ENCODE data around the gene IGSF11. TPM values are rescaled to one million over a fixed set of nuclear protein-coding genes. Genes with fewer than 3 reads are reported as not detected.

The IGSF11 gene
- total and polyA plus RNA-seq, 10 donors = 0.05 to 1.1 (median 0.31) TPM; not detected in 4

- no peak overlapping the region for H3K4me3 ChIP-seq
- DNase-seq = no peak
- no peaks in the 10 kb centered on the region for H3K36me3 ChIP-seq
- 64 to 77% (median 70%) methylated on average over 5 of the region's 5 CpGs for WGBS, 5 donors
- peaks cover 0 to 5% (median 0%) of the 10 kb centered on the region in 8 donors for H3K9me3 ChIP-seq
- H3K27me3 ChIP-seq (replicated peaks in 1 of 7) = no peaks in the 10 kb centered on the region
- TF ChIP-seq CTCF (IDR thresholded peaks at IDR 0.05 in 8 of 11, conservative IDR thresholded peaks at IDR 0.05 in 3 of 11) = no peak
- TF ChIP-seq POLR2A (IDR thresholded peaks at IDR 0.05) = no peak
- TF ChIP-seq POLR2AphosphoS5 (IDR thresholded peaks at IDR 0.05) = no peak
- H3K4me1 ChIP-seq = no peaks in the 10 kb centered on the region
- H3K27ac ChIP-seq = no peak overlapping the region
- intact Hi-C loops (cut with DNase I; ENCODE audit: low total_unique reads) = no loop called here
Measured at GRCh38 chr3:118938183-118938961, 96.3 kb downstream of the IGSF11 start.

- 43 to 76% (median 65%) methylated on average over 1 of the region's 1 CpG for WGBS, 5 donors
- H3K4me1 ChIP-seq = no peaks in the 10 kb centered on the region
- no peaks in the 10 kb centered on the region for H3K36me3 ChIP-seq
- no peak for DNase-seq
- TF ChIP-seq POLR2A (IDR thresholded peaks at IDR 0.05) (no peak), CTCF (IDR thresholded peaks at IDR 0.05 in 8 of 11, conservative IDR thresholded peaks at IDR 0.05 in 3 of 11) (no peak), POLR2AphosphoS5 (IDR thresholded peaks at IDR 0.05) (no peak)
- no peak overlapping the region for H3K4me3 ChIP-seq
- intact Hi-C loops (cut with DNase I; ENCODE audit: low total_unique reads) = no loop called here
- peaks cover 0 to 5% (median 0%) of the 10 kb centered on the region in 8 donors for H3K9me3 ChIP-seq
- H3K27ac ChIP-seq = no peak overlapping the region
- H3K27me3 ChIP-seq (replicated peaks in 1 of 7) = no peaks in the 10 kb centered on the region
Measured at GRCh38 chr3:118936811-118937210, 97.8 kb downstream of the IGSF11 start.

- Histone ChIP-seq H3K4me3 (no peak overlapping the region), H3K27ac (no peak overlapping the region), H3K4me1 (no peaks in the 10 kb centered on the region), H3K36me3 (no peaks in the 10 kb centered on the region), H3K9me3 (no peaks in the 10 kb centered on the region), H3K27me3 (replicated peaks in 1 of 7) (no peaks in the 10 kb centered on the region)
- intact Hi-C loops (cut with DNase I; ENCODE audit: low total_unique reads) = no loop called here
- WGBS, 5 donors = 59 to 82% (median 71%) methylated on average over 5 of the region's 5 CpGs
- no peak for DNase-seq
- TF ChIP-seq POLR2A (IDR thresholded peaks at IDR 0.05) (no peak), POLR2AphosphoS5 (IDR thresholded peaks at IDR 0.05) (no peak), CTCF (IDR thresholded peaks at IDR 0.05 in 8 of 11, conservative IDR thresholded peaks at IDR 0.05 in 3 of 11) (no peak)
Measured at GRCh38 chr3:118932822-118933558, 101.7 kb downstream of the IGSF11 start.

GRCh38 chr3:118931996-118932395, 102.7 kb downstream of the IGSF11 start:
- 94 to 100% (median 97%) methylated on average over 2 of the region's 2 CpGs for WGBS, 5 donors
- TF ChIP-seq CTCF (IDR thresholded peaks at IDR 0.05 in 8 of 11, conservative IDR thresholded peaks at IDR 0.05 in 3 of 11) (no peak), POLR2A (IDR thresholded peaks at IDR 0.05) (no peak), POLR2AphosphoS5 (IDR thresholded peaks at IDR 0.05) (no peak)
- Histone ChIP-seq H3K27ac (no peak overlapping the region), H3K27me3 (replicated peaks in 1 of 7) (no peaks in the 10 kb centered on the region), H3K9me3 (no peaks in the 10 kb centered on the region), H3K4me3 (no peak overlapping the region), H3K4me1 (no peaks in the 10 kb centered on the region), H3K36me3 (no peaks in the 10 kb centered on the region)
- DNase-seq = no peak
- intact Hi-C loops (cut with DNase I; ENCODE audit: low total_unique reads) = no loop called here
